SH-SY5Y (cell line): ENCODE results near the gene B3GAT3.

Experiments
- GATA2 ChIP-seq: IDR thresholded peaks from 2 replicates; pipeline ENCODE4 v1.6.1; 2011; ENCODE audit warnings: mild to moderate bottlenecking, low read depth, low read length
- GATA3 ChIP-seq: IDR thresholded peaks from 2 replicates; pipeline ENCODE4 v1.6.1; 2011; ENCODE audit warnings: low read depth, mild to moderate bottlenecking, low read length, moderate library complexity

DNA sequence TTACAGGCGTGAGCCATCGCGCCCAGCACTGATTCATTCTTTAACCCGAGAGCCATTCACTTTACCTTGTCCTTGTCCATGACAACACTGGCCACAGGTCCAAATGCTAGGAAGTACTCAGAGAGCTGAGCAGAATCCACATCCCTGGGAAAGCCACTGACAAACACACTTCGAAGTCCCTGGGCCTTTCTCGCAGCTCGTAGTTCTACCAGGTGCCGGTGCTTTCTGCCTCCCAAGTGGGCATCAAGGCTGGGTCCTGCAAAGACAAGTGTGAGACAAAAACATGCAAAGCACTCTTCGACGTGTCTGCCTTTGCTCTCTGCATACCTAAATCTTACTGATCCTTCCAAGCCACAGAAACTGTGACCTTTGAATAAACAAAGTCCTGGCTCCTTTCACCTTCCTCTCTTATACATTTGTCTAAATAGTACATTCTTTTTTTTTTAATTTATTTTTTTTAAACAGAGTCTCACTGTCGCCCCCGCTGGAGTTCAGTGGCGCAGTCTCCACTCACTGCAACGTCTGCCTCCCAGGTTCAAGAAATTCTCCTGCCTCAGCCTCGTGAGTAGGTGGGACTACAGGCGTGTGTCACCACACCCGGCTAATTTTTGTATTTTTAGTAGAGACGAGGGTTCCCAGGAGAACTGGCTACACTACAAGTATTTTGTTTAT, 32.7 kb downstream of the B3GAT3 start:
- TF ChIP-seq GATA3 (no peak), GATA2 (no peak)
